HG02798 (cell line): ENCODE data around the gene EARS2.

Experiments used
- ATAC-seq: cut with Tn5 transposase; IDR thresholded peaks from one replicate; pipeline ENCODE4 v1.9.1; 2021; ENCODE audit warnings: mild to moderate bottlenecking; ENCODE audit not compliant: unreplicated experiment, poor library complexity

Gene EARS2

DNA sequence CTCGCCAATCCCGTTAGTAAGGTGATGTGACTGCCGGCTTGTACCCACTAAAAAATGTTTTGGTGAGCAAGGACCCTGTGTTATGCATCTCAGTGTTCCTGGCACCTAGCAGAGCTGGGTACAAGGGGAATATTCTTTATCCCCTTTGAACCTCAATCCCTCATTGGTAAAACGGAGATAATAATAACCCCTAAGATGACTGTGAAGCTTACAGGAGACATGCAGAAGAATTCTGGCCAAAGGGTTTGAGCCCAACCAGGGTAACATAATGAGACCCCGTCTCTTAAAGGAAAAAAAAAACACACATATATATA is 47.8 kb downstream of the EARS2 start:
- ATAC-seq = no peak

DNA sequence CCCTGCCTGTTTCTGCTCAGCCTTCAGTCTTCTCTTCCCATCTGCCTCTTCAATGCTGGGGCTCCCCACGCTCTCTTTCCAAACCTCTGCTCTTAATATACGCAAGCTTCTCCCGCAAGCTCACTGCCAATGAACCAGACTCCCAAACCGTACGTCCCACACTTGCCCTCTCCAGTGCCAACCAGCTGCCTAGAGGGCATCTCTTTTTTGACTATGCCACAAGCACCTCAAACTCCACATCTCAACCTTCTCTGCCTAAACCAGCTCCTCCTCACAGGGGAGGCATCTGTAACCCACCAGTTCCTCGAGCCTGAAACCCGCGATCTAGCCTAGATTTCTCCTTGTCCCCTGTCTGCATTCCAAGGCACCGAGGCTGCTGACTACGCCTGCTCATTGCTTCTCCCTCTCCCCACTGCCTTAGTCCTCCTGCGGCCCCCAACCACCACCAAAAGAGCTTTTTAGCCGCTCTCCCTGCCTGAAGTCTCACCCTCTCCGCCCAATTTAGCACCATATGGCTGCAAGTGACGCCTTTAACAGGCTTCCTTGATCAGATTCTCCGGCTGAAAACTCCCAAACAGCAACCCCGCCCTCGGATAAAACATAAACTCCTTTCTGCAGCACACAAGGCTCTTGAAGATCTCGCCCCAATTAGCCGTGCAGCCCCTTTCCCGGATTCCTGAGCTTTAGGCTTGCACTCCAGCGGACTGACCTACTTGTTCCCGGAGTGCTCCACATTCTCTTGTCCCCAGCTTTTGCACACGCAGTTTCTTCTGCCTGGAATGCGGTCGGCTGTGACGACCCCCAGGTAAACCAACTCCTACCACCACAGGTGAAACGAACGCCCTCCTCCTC is 48.3 kb downstream of the EARS2 start:
- ATAC-seq = no peak

DNA sequence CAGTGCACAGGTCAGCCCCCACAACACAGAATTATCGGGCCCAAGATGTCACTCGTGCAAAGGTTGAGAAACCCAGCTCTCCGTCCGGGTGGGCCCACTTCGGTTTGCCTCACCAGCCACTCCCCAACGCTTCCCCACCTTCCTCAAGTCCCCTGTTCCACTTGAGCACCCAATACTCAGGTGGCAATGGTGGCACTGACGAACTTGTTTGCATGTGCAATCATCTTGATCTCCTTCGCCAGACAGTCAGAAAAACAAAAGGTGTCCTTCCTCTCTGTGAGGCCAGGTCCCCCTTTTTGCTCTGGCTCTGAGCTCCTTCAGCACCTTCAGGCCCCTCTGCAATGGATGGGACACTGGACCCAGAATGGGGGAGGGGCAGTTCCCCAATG is 50.5 kb downstream of the EARS2 start:
- ATAC-seq = no peak

DNA sequence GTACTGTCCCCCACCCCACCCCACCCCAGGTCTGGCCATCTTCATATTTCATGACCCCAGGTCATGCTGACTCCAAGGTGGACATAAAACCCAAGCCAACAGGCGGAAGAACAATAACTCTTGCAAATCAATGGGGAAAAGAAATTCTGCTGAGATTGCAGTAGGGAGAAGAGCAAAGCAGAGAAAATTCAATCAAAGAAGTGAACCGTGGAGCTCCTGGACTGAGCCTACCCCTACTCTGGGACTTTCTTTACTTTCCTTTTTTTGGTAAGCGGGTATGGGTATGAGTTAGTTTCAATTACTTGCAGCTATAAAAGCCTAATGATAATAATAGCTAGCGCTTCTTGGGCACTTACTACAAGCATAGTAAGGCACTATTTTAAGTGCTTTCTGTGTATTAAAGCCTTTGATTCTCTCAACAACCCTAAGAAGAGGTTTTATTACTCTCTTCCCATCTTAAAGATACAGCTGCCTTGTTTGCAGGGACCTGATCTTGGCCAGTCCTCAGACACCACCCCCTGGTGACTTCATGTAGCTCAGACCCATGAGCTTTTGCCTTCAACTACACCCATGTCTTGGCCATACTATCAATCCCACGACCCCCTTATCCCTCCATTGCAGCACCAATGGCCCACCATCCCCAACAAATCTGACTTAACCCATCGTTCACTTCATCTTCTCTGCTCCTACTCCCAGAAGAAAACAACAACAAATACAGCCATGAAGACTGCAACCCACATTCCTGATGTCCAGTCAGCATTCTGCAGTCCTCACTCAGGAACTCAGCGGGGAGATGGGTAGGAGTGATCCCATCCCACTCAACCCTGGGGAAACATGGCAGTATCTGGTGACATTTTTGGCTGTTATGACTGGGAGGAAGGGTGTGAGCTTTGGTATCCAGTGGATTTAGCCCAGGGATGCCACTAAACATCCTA is 51.2 kb downstream of the EARS2 start:
- ATAC-seq = no peak

DNA sequence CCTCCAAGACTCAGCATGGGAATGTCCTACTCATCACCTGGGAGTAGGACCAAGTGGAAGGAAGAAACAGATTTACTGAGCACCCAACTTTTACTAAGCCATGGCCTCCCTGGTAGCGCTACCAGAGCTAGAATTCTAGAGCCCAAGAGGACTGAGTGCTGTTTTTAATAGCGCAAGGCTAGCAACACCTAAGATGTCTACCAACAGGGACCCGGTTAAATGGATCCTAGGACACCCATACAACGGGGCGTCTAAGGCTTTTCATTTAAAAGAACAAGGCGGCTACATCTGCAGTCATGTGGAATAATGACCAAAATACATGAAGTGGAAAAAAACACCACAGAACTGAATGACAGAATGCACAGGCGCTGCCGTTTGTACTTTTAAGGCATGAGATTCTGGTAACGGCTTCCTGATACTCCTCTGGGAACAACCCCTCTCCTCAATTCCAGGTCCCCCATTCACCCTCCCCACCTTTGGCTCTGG is 51.9 kb downstream of the EARS2 start:
- ATAC-seq = peak; percentile 1

DNA sequence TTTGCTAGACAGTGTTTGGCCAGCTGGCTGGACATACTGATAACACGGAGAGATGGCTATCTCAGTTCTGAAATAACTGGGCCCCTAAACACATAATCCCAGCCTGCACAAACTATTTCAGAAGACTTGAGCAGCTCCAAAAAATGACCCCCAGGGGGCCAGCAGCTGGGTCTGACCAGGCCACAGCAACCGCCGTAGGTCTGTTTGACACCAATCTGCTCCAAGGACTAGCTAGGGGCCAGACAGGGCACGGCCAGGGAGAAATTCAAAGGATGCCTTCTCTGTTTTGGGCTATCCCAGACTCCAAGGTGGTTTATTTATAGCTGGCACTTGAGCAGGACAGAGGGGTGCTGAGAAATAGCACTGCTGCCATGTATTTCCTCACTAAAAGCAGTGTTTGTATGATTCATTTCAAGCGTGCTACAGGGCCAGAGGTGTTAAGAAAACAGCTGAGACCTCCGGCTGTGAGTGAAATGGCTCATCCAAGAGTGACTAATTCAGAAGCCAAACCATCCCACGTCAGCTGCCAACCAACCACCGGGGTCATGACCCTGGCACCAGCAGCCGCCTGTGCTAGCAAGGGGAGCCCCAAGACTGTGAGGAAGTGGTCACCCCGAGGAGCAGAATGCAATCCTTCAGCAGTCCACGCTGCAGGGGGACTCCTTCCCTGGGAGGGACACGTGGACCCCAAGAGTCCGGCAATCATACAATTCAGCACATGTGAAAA is 52.5 kb downstream of the EARS2 start:
- peak; percentile 68 for ATAC-seq

DNA sequence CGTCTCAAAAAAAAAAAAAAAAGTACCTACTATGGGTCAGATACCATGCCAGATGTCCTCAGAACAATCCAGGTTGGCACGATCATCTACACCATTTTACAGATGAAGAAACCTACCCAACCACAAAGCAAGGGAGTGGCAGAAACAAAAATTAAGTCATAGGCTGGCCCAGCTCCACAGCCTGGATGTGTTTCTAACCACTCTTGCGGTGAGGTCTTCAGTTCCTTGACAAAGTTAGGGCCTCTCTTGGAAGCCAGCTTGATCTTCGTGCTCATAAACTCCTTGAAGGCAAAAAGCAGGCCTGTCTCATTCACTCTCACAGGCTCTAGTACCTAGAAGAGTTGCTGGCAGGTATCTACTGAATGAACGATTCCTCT is 53.1 kb downstream of the EARS2 start:
- no peak for ATAC-seq

DNA sequence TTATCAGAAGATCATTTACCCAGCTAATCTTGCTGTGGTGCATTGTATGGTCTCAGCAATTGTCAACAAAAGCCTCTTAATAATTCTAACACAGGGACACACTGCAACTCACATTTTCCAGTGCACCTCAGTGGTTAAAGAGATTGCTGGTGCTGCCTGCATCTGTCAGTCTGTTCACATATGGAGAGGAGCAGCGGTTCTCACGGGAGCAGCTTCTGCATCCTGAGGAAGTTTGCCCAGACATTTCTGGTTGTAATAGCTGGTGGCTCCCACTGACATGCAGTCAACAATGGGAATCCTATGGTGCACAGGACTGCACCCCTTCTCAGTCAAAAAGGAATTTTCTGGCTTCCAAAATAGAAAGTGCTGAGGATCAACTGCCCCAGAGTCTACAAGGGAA is 54.7 kb downstream of the EARS2 start:
- ATAC-seq = no peak

DNA sequence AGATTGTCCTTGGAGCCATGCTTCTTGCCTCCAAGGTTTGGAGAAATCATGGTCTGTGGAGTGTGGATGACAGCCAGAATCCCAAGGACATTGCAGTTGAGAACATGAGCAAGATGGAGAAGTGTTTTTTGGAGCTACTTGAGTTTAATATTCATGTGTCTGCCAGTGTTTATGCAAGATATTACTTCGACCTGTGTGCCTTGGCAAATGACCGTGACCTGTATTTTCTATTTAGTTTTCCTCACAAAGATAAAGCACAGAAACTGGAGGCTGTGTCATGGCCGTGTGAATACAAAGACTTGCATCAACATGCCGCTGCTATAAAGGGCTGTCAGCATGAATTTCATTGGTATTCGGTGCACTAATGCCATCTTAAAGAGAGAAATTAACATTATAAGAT is 55.9 kb downstream of the EARS2 start:
- ATAC-seq = no peak

DNA sequence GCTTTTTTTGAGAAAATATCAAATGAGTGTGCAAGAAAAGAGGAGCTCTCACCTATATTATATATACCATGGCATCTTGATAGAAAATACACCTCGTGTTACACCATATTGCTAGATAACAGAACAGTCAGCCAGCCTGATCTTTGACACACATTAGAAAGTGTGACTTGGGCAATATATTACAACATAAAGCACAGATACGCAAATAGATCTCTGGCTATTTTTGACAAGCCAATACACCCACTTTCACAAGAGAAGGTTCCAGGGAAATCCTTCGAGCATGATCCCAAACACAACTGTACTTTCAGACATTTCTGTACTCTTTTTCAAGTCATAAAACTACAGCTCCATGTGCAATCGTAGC is 56.3 kb downstream of the EARS2 start:
- ATAC-seq = no peak

DNA sequence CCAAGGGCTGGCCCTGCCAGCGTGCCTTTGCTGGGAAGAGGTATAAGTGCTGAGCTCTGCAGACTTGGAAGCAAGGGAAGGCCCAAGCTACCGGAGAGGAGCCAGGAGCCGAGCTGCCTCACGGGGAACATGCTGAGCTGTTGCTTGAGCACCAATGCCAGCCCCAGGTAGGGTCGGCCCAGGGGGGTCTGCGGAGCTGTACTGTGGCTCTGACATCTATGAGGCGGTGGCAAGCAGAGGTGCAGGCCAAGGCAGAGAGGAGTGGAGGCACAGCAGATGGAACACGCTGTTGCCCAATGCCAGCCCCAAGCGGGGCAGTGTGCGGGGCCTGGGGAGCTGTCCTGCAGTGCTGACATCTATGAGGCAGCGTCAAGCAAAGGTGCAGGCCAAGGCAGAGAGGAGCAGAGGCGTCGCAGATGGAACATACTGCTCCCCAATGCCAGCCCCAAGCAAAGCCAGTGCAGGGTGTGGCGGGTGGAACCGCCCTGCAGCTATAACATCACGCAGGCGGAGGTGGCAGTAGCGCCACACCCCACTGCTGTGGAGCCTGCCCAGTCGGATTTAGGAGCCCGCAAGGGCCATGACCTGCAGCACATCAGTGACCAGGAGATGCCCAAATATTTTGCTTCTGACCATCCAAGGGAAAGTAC is 56.8 kb downstream of the EARS2 start:
- no peak for ATAC-seq

DNA sequence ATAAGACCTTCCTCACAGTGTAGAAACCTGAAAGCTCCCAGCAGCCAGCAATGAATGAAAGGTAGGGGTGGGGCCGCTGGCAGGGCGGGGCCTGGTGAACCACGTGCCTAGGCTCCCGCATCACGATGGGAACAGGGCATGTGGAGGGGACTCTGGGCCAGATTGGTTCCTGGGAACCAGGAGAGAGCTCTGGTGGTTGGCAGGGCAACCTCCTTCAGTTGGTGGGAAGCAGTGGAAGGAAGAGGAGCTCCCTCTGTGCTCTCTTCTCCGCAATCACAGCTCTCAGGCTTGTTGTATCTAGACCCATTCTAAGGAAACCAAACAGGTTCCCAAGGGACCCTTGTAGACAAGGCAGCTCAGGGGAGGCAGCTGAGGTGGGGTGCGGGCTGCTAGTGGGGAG is 57.3 kb downstream of the EARS2 start:
- ATAC-seq = no peak

DNA sequence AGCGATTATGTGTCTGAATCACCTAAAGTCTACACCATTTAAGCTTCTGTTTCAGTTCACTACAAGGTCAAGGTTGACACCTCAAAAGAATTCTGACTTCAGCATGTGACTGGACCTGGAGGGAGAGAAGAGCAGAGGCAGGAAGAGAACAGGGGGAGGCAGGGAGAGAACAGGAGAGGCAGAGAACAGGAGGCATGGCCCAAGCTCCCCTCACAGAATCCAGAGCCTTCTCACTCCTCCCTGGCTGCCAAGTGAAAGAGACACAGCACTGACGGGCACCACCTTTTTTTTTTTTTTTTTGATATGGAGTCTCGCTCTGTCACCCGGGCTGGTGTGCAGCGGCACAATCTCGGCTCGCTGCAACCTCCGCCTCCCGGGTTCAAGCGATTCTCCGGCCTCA is 58.3 kb downstream of the EARS2 start:
- no peak for ATAC-seq

DNA sequence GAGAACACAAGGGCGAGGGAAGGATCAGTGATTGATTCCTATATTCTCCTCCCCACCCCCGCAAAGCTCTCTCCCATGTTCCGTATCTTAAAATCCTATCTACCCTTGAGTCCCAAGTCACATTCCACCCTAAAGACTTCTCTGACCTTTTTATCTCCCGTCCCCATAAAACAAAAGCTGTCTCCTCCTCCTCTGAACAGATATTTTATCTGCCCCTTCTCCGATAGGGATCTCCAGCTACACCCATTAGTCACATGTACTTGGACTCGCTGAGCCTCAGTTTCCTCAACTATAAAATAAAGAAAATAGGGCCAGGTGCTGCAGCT is 59.6 kb downstream of the EARS2 start:
- no peak for ATAC-seq

DNA sequence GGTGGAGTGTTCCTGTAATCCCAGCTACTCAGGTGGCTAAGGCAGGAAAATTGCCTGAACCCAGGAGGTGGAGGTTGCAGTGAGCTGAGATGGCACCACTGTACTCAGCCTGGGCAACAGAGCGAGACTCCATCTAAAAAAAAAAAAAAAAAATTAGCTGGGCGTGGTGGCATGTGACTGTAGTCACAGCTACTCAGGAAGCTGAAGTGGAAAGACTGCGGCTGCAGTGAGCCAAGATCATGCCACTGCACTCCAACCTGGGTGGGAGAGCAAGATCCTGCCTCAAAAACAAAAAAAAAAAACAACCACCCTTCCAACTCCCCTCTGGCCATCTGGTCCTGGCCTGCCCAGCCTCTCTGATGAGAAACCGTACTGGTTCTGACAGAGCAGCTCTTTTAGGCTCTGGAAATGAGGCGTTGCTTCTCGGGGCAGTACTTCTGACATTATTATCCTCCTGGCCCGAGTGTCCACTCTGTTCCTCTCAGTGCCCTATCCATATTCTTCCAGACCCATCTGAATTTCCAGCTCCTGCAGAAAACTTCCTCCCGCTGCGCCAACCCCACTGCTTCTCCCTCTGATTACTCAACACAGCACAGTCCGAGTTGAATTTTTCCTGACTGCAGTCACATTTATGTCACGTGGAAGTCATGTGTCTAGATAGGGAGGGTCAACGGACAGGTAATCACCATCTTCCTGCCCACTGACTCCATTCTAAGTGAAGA is 60.2 kb downstream of the EARS2 start:
- ATAC-seq = no peak

DNA sequence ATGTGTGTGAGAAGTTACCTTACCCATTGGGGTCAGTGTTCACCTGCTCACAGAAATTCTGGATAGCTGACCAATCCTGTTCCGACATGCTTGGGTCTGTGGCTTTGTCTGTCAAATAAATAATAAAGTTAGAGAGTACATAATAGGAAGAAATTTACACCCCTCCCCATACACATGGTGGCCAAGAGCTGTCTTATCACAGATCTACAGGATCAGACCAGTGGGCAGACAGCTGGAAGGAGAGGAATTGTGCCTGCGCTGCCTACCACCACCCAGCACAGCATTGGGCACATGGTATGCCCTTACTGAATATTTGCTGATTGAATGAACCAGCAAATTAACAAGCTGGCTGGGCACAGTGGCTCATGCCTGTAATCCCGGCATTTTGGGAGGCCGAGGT is 61.5 kb downstream of the EARS2 start:
- ATAC-seq = no peak

DNA sequence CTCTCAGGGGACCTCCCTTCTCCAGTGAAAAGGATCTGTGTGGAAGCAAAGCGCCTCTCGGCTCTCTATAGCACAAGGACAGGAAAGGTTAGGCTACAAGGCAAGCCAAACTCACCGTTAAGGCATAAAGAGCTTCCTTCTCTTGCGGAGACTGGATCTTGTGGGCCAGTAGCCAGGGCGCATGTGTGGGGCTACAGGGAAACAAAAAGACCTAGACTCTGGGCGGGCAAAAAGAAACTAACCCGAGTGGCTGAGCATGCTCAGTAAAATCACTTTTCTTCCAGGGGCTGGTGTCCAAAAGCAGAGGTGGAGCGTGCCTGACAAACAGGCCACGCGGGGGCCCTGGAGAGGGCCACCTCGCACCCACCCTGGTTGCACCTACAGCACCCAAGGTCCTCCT is 63.0 kb downstream of the EARS2 start:
- no peak for ATAC-seq

DNA sequence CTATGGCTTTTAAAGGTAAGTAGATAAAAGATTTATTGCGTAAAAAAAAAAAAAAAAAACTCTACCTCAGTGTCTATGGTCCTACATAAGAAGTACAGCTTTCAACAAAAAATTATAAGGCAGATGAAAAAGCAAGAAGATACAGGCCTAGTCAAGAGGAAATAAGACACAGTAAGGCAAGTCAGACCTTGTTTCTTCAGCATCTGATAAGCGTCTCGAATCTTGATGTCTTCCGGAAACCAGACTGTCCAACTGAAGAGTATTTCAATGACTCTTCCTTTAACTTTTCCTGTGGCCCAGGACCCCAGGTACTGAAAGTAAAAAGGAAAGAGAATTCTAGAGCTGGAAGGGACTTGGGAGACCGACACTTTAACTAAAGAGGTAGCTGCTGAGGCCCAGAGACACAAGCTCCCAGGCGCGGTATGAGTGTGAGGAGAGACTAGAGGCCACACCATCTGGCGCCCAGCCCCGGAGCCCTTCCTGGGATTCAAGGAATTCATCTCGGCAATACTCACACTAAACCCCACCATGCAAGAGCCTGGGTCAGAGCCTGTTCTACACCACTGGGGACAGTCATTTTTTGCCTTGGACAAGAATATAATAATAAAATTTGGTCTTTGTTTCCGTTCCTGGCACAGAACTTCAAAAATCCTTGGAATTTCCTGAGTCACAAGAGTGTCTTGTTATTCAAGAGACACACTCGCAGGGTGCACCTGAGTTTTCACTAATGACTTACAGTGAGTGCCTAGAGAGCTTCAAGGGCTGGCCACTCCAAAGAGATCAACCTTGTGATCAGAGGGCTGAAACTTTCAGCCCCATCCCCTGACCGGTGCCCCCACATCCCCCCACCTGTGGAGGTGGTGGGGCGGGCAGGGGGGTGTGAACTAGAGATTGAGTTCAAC is 65.4 kb downstream of the EARS2 start:
- ATAC-seq = no peak

DNA sequence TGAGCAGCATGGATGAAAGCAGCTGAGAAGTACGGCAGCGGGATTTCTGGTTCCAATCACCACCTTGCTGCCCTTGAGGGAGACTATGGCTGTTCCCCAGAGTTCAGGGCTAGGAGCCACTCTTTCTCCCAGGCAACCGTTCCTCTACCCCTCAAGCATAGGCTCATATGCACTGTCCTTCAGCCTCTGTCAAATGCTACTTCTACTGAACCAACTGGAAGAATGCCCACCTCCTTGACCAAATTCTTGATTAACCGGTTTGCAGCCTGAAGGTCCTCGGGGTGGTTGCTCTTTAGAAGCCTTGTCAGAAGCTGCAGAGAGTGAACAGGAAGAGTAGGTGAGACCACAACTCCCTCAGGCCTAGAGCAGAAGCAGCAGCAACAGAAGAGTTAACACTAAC is 70.7 kb downstream of the EARS2 start:
- ATAC-seq = no peak
